T1000 (cell line): ENCODE data around the gene IL13RA2.

ENCODE experiments used
- DNase-seq: peaks from one replicate; lab custom pipeline; 2025; ENCODE audit warnings: mixed read lengths; lab: John Stamatoyannopoulos, UW

The IL13RA2 gene

DNA sequence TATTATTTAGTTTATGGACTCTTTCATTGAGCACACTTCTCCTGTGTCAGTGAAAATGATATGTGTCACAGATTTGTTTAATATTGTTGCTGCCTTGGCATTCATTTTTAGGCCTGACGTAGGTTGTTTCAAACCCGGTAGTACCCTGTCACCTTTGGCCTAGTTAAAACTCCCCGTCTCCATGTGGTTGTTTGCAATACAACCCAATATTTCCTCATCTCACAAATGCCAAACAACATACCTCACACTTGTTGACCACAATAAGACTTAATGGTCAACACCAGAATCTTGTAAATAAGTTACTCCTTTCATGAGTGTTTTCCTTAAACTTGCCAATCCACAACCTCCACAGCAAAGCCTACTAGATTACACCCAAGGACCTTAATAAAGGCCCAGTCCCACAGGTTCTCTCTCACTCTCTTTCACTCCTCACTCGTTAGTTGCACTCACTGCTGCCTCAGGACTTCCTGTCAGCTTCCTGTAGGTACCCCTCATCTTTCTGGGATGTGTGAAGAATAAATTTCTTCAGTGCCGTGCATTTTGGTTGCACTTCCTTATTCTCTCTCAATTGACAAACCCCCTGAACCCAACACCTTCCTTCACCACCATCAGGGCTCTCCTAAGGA is 31.3 kb downstream of the IL13RA2 start:
- no peak for DNase-seq

DNA sequence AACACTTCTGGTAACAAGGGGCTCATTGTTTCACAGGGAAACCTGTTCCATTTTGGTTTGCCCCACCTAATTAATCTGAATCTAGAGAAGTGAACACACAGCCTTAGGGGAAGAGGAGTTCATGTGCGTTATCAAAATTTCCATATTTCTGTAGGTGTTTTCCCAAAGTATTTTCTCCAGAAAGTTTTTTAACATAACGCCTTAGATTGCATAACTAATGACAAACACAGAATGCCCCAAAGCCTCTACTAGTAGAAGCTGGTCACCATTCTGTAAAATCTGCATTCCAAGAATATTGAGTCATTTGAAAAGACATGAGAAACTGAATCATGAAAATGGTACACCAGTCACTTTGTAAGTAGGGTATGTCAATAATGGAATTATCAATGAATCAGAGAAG is 41.1 kb downstream of the IL13RA2 start:
- DNase-seq: no peak

DNA sequence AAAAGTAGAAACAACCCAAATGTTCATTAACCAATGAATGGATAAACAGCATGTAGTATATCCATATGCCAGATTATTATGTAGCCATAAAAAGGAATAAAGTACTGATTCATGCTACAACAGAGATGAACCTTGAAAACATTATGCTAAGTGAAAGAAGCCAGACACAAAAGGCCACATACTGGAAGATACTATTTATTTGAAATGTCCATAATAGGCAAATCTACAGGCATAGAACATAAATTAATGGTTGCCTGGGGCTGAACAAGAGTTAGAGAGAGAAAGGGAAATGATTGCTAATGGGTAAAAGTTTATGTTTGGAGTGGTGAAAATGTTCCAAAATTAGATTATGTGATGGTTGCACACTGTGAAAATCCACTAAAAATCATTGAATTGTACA is 44.4 kb downstream of the IL13RA2 start:
- DNase-seq: no peak

DNA sequence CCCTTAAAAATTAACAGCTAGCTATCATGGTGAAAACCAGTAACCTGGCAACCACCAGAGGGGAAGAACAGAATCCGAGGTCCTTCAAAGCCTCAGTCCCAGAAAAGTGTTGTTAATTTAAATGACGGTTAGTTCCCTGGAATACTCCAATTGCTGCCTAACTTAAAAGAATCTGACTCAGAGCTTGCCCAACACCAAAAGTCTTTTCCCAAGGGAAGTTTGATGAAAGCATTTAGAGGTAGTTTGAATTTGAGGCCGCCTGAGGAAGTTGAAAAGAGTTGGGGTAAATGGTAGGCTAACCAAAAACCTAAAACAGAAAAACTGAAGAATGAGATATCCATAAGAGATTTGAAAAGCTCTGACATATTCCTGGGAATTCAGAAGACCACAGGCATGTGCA is 46.6 kb downstream of the IL13RA2 start:
- no peak for DNase-seq

DNA sequence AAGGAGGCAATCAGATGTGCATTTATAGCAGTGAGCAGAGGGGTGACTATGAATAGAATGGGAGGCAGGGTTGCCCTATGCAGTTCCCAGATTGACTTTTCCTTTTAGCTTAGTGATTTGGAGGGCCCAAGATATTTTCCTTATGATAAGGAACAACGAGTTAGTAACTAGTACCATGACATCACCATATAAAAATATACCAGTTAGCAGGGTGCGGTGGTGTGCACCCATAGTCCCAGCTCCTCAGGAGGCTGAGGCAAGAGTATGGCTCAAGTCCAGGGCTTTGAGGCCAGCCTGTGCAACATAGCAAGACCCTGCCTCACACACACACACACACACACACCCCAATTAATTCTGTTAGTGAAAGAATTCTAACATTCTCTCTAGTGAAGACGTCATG is 53.0 kb downstream of the IL13RA2 start:
- DNase-seq: no peak

DNA sequence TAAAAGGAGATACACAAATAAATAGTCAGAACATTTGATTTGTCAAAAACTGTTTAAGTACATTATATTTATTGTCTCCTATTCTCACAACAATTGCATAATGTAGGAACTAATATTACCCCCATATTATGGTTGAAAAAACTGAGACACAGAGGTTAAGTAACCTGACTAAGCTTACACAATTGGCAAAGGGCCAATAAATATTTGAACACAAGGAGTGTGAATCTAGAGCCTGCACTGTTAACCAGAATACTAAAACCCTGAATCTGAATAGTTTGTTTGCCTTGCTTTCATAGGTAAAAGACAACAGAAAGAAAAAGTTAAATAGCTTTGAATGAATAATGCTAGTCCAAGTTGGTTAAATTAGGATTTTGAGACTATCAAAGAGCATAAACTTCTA is 55.2 kb downstream of the IL13RA2 start:
- no peak for DNase-seq

DNA sequence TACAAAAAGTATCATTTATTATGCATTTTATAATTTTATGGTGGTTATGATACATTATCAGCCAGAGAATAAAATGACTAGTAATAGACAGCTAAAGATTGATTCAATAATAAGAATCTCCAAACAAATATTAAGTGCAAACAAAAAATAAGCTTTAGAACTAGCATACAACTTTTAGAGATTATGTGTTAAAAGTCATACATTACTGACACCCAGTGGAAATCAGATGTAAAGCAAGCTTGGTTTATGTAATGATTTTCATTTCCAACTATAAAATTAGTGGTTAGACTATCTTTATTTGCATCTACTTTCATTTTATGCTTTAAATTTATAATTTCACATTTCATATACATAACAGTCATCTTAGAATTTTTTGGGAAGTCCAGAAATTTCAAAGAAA is 57.7 kb downstream of the IL13RA2 start:
- DNase-seq: no peak
